Urothelium cell line (cell line): ENCODE data around the gene VAT1L.

ENCODE experiments used
- DNase-seq: peaks from one replicate; pipeline ENCODE4 v3.0.0; 2011; ENCODE audit warnings: low spot score, mixed read lengths
- FAIRE-seq: peaks from 2 replicates; lab custom pipeline; 2011; peaks lifted over from hg19 to GRCh38; lab: Jason Lieb, UNC

Gene VAT1L

DNA sequence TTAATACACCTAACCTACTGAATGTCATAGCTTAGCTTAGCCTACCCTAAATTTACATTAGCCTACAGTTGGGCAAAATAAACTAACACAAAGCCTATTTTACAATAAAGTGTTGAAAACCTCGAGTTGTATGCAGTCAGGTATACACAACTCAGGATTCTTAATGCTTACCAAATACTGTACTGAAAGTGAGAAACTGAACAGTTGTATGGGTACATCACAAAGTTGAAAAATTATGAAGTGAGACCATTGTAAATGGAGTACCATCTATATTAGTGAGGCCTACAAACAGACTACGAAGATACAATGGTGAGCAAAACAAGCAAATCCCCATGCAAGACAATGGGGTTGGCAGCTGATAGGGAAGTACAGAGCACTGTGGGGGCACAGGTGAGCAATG lies 79.7 kb downstream of the VAT1L start:
- no peak for DNase-seq
- no peak for FAIRE-seq

DNA sequence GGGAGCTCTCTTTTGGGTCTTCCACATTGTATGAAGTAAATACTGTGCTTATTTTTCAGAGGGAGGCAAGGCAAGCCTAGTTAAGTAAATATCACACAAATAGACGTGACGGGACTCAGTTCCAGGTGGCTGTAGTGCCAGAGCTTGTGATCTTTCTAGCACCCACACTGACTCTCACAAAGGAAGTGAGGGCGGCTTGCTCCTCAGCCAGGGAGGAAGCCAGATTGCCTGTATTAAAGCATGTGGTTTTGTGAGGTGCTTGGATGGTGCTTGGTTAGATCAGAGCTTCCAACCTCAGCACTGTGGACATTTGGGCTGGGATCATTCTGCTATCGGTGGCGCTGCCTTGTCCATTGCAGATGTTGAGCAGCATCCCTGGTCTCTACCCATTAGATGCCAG lies 80.1 kb downstream of the VAT1L start:
- FAIRE-seq: no peak
- DNase-seq: no peak

DNA sequence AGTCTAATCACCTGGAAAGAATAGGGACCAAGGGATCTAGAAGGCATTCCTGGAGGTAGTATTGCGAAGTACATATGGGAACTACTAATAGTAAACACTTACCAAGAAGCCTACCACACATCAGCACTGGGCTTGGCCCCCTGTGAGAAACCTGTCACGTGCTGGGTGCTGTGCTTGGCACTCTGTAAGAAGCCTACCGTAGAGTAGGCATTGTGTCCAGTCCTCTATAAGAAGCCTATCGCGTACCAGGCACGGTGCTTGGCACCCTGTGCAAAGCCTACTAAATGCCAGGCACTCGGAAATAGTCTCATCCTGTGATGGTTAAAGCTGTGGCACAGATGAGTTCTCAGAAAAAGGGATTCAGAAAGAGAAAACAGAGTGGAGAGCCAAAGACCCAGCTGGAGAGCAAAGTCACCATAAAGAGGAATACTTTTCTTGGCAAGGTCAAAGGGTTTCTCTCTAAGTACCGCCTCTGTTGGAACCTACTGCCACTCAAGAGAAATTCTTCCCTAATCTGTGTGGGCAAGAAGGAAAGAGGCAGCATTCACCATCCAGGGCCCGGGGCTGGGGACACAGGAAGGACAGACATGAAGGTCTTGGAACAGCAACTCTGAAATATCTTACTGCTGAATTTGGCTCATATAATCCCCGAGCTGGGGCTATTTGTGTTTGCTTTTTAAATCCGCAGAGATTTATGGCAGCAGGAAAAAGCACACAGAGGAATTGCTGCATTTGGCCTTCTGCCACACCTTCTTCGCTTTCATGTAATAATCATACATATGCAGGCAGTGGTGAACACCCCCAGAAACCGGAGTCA lies 81.8 kb downstream of the VAT1L start:
- FAIRE-seq (no peak), DNase-seq (no peak)

DNA sequence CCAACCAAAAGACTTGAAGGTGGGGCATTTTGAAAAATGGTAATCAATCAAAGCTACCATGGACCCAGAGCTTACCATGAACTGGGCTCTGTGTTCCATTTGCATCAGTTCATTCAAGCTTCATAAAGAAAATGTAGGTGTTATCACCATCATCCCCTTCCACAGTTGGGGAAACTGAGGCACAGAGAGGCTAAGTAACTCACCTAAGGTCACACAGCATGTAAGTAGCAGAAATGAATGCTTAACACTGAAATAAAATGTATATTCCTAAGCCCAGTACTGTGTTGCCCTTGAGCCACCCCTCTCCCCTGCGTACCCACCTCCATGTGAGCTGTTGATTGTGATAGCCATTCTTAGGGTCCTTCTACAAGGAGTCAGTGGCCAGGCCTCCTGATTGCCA lies 83.6 kb downstream of the VAT1L start:
- FAIRE-seq (no peak), DNase-seq (no peak)

DNA sequence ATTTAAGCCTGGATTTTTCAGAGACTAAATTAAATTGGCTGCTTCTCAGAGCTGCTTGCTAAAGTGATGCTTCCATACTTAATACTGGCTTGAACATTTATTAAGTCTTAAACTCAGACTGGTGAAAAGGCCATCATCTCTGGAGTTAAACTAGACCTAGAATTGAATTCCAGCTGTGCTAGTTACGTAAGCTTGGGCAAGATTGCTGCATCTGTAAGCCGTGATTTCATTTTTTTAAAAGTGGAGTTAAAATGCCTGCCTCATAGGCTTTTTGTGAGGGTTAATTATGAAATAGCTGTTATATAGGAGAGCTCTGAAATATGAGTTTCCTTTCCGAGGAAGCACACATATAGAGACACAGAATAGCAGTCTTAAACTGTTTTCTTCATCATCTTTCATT lies 84.7 kb downstream of the VAT1L start:
- DNase-seq (no peak), FAIRE-seq (no peak)

DNA sequence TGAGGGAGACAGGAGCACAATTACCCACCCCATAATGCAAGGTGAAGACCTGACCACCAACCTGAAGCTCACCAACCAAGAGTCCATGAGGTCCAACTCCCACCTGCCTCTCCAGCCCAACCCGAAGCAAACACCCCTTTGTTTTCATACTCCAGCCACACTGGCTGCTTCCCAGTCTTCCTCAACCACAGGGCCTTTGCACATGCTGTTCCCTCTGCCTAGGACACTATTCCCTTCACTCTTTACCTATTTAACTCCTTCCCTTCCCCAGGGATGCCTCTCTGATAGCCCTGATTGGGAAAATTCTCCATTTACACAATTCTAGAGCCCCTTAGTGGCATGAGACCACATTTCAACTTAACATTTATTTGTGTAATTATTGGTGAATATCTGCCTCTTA lies 86.0 kb downstream of the VAT1L start:
- FAIRE-seq (no peak), DNase-seq (no peak)

DNA sequence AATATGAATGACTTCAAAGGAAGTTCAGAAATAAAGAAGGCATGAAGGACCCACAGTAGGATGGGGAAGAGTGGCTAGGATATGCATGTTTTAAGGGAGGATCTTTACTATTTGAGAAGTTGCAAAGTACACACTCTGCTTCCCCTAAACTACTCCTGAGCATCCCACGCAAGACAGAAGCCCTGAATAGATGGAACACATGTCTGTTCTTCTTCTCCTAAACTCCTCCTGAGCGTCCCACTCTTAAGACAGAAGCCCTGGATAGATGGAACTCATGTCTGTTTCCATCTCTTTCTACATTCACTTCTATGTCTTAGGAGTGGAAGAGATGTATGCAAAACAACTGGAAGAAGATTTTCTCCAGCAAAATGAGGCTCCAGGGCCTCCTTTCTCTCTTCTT lies 88.4 kb downstream of the VAT1L start:
- DNase-seq (no peak), FAIRE-seq (no peak)

DNA sequence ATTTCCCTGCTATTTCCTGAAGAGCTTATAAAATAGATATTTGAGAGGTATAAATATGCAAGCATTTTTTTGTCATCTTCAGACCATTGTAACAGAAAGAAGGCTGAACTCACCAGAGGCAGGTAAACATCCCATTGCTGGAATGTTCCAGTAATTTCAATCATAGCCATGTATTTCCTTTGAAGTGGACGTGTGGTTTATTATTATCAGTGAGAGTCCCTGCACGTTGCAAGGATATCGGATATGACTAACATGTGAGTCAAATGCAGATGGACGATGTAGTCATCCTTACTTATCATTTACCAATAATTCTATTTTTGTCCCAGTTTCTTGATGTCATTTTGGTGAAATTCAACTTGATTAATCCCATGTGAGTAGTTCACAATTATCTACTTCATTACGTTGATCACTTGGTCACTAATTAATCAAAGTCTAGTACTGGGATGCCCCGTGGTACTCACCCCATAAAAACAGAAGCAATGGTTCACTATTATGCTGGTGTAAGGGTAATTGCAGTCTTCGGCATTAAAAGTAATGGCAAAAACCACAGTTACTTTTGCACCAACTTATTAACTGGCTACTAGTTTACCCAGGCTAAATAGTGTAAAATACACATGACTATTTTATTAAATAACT lies 89.5 kb downstream of the VAT1L start:
- DNase-seq (peak; percentile 69), FAIRE-seq (peak; percentile 17)

DNA sequence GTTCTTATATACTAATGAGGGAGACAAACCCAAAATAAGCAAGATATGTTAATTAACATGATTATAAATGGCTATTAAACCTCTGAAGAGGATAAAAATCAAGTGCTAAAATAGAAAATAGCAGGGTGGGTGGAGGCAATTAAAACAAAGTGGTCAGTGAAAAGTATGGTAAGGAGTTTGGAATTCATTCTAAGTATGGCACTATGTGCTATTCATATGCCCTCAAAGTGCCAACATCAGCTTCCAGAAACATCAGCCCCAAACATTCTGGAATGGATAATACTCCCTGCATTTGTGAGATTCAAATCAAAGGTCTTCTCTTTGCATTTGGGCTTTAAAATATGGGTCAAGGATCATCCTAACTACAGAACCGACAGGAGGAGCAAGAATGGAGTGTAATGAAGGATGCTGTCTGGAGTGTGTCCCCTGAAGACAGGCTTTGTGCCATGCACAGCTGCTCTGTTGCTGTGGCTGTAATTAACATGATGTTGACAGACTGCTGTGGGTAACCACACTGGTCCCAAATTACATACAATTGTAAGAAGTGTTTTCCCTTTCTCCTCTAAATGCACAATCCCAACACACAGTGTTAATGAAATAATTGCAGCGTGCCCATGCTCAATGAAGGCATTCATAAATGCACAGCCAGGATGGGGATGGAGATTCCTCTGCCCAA lies 93.1 kb downstream of the VAT1L start:
- no peak for DNase-seq

DNA sequence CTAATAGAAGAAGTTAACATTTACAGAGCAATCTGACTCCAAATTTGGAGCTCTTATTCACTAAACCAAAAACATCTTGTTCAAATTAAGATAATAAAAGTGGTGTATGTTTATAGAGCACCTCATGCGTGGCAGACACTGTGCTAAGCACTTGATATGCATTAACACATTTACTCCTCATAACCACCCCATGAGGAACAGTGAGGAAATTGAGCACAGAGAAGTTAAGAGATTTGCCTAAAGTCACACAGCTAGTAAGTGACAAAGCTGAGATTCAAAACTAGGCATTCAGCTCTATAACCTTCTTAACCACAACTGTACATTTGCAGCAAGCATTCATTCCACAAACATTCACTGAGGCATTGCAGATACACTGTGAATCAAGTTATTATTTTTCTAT lies 94.0 kb downstream of the VAT1L start:
- FAIRE-seq: no peak
- no peak for DNase-seq

More for the DNA sequence above, 93.1 kb downstream of the VAT1L start:
- no peak for FAIRE-seq

DNA sequence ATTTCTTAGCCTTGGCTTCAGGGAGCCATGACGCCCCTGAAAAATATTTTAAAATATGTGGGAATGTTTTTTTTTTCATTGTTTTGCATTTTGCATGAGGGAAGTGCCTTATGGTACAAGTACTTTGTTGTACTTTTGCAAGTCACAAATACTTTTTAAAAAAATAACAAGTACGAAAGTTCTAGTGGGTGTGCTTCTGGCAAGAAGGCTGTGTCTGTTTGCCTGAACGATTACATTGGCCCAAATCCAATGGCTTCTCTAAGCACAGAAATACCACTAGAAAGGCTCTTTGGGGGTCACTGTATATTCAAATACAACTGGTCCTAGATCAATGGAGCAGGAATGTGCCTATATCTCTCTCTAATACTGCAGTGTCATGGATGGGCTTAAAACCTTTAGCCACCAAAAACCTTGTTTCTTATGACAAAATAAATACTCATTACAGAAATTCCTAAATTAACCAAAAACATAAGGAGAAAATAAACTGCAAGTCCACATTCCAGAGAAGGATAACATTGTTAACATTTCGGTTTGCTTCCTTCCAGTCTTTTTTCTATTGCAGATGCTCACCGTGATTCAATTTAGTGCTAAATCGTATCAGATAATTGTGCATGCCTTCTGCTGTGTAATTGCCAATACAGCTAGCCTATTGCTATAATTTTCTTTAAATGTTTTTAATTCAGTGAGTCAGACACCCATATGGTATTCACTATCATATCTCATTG lies 97.4 kb downstream of the VAT1L start:
- DNase-seq (no peak), FAIRE-seq (no peak)

DNA sequence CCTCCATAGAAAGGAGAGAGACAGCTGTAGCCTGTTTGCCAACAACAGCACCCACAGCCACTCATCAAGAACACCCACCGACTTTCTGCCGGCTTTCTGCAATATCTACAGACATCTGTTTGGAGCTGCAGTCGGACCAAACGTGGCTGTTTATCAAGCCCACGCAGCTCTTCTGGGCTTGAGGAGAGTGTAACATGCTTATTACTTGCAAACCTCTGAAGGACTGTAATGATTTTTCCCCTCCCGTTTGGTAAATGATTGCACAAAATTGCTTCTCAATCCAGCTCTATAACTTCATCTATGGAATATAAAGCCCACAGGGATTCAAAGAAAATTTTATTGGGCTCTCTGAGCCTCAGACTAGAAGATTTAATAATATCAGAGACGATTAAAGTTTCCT lies 100.5 kb downstream of the VAT1L start:
- no peak for DNase-seq
- no peak for FAIRE-seq

DNA sequence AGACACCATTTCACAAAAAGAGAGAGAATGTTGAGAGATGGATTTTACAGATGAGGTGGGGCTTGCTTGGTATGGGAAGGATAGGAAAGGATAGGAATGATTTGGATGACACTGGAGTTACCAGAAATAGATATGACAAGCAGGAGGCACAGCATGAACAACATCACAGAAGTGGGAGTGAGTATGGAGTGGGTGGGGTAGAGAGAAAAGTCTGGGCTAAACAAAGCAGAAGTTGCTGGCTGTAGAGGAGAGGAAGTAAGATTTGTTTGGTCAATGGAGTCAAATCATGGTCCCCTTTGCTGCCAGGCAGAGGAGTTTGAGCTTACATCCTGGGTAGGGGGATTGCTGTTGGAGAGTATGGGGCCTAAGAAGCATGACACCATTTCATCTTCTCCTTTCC lies 101.7 kb downstream of the VAT1L start:
- no peak for DNase-seq
- no peak for FAIRE-seq

DNA sequence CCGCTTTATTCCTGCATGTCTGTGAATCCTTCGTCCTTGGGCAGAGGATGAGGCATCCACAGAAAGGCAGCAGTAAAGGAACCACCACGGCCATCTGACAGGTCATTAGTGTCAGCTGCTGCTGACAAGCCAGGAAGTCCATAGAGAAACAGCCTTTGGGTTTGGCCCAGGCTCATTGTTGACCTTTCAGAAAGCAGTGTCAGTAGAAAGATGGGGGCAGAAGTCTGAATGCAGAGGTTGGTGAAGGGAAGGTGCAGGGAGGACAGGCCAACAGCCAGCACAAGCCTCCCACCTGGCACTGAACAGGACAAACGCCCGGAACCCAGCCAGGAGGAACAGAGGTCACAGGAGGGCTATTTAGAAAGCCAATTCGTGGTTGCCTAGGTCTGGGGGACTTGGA lies 105.8 kb downstream of the VAT1L start:
- no peak for FAIRE-seq
- DNase-seq: no peak

DNA sequence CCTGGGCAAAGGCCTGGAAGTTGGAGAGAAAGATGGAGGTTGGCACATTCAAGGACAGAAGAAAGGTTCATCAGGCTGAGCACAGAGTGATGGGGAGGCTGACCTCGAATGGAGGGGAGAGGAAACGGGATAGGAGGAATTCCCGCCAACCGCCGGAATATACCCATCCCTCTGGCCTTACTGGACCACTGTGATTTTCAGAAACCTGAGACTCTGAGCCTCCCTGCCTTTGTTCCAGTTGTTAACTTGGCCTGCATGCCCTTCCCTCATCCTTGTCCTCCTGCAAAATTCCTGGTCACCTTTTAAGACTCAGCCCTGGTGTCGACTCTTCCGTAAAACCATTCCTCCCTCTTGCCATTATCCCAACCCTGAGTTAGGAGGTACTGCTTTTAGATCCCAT lies 107.6 kb downstream of the VAT1L start:
- DNase-seq: no peak

DNA sequence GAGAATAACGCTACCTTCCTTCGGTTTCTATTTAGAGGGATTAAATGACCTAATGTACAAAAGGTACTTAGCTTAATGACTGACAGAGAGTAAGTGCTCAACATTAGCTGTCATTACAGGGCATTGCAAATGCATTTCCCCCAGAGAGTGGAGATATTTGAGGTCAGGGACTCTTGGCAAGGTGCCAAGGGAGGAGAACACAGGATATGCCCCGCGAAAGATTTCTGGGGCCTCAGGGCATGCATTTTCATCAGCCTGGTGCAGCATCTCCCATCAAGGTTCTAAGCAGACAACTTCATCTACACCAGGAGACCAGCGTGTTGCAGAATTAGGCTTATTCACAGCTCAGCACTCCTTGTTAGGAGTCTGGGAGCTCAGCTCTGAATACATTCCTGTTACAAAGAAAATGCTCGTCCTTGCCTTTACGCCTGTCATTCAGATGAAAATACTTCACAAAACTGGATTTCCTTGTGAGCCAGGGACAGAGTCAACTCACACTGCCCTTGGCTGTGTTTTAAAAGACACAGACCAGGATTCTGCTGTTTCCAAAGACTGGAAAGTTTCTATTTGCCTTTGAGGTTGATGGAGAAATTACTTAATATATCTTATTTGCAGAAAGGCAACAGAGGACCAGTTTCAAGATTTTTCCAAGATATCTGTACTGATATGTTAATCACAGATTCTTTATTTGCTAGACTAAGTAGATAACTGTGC lies 108.2 kb downstream of the VAT1L start:
- FAIRE-seq (no peak), DNase-seq (no peak)

More for the DNA sequence above, 107.6 kb downstream of the VAT1L start:
- FAIRE-seq: no peak

DNA sequence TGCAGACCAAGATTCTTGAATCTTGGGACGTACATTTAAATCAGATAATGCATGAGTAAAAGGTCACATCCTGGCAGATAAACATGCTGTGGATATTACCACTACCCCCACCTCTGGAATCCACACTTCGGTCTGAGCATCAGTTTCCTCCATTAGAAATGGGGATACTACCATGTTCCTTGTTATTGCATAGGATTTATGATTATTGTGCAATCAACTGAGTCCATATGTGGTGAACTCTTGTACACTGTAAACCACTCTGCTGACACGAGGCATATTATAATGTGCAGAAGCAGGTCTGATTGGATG lies 108.7 kb downstream of the VAT1L start:
- FAIRE-seq (no peak), DNase-seq (no peak)

DNA sequence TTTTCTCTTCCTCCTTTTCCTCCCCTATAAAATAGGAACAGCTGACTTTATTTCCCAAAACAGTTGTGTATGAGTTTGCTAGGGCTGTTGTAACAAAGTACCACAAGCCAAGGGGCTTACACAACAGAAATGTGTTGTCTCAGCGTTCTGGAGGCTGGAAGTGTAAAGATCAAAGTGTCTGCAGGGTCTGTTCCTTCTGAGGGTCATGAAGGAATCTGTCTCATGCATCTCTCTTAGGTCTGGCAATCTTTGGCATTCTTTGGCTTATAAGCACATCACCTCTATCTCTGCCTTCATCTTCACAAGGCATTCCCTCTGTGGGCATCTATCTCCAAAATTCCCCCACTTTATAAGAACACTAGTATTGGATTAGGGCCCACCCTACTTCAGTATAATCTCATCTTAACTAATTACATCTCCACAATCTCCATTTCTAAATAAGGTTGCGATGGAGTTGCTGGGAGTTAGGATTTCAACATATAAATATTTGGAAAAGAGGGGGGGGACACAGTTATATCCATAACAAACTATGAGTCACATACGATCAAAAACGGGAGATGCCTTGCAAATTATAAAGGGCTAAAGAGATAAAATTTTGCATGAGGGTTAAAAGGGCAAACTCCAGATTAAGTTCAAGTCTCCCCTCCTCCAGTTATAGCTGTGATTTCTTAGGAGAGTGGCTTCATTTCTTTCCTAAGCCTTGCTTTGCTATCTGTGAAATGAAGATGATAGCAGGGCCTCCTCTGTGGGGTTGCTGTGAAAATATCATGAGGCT lies 109.7 kb downstream of the VAT1L start:
- DNase-seq (no peak), FAIRE-seq (no peak)

DNA sequence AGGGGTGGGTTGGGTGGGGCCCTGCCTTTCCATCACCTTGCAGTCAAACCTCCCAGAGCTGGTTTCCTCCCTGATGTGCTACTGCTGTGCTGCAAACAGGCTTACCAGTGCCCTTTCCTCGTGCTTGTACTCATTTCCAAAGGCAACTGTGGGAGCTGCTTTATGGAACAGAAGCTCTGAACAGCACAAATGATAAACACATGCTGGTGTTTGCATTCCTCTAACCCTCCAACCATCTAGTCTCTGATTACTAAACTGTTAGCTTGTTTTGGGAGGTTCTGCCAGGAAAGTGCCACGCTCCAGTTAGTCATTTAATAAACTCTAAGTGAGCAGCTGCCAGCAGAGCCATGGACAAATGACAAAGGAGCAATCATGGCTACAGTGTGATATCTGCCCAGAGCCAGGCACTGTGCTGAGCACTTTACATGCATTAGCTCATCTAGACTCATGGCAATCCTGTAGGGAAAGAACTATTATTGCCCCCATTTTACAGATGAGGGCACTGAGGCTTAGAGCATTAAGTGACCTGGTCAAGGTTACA lies 110.4 kb downstream of the VAT1L start:
- DNase-seq (no peak), FAIRE-seq (no peak)

DNA sequence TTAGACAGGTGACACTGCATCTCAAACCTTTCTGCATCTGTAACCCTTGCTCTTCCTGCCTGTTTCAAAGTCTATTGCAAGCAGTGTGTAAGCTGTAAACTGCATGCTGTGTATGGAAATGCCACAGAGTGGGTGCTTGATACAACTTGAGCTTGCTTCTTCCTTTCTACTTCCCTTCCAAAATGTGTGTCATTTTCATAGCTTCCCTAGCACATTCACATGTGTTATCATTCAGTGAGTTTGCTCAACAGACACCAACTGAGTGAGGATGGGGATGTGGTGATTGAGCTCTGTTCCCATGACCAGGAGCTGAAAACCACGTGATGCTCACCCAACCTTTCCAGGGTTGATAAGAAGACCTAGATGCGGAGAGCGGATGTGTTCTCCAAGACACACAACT lies 111.1 kb downstream of the VAT1L start:
- DNase-seq: no peak
- FAIRE-seq: no peak
